A673 (cell line): ENCODE data around the gene TMEM255B. TPM values are rescaled to one million over a fixed set of nuclear protein-coding genes. Genes with fewer than 3 reads are reported as not detected.

Source experiments
- Bru-seq: library from RNA; stranded (reverse); fragments of 400-500 nt; gene quantifications from one replicate; lab custom pipeline; 2021; lab: Mats Ljungman, UMichigan
- BruChase-seq, 2 experiments: library from RNA; stranded (reverse); fragments of 400-500 nt; gene quantifications; one replicate each; lab custom pipeline; 2021; lab: Mats Ljungman, UMichigan
- BruUV-seq: library from RNA; stranded (reverse); fragments of 400-500 nt; replicated peaks from 2 replicates; lab custom pipeline; 2021; lab: Mats Ljungman, UMichigan
- CTCF ChIA-PET: fragments of 300-600 bp; sonication (Branson Sonifier 250); formaldehyde crosslinking; loops from one replicate; lab custom pipeline; 2022; ENCODE audit warnings: antibody characterized with exemption; lab: Charles Lee
- POLR2A ChIA-PET: fragments of 300-600 bp; sonication (Branson Sonifier 250); formaldehyde crosslinking; loops from one replicate; lab custom pipeline; 2022; ENCODE audit warnings: antibody characterized with exemption; ENCODE audit not compliant: low non-redundant PET; lab: Charles Lee
- DNase-seq: peaks from one replicate; pipeline ENCODE4 v3.0.0-alpha.2; 2015; ENCODE audit warnings: low spot score
- H3K27ac ChIP-seq: fragments of 200-600 bp; sonication (generic); 2 replicates; pipeline ENCODE4 v1.5.1; 2016; ENCODE audit warnings: mixed run types, low read depth, mild to moderate bottlenecking, mixed read lengths, antibody characterized with exemption, low read length; ENCODE audit not compliant: poor library complexity, severe bottlenecking
- H3K27me3 ChIP-seq: fragments of 200-600 bp; sonication (generic); replicated peaks from 2 replicates; pipeline ENCODE4 v1.6.1; 2017; ENCODE audit warnings: mixed run types, low read depth, mild to moderate bottlenecking, mixed read lengths, antibody characterized with exemption, low read length; ENCODE audit not compliant: insufficient read depth, poor library complexity
- H3K36me3 ChIP-seq: fragments of 200-600 bp; sonication (generic); 2 replicates; pipeline ENCODE4 v1.6.1; 2016; ENCODE audit warnings: mixed run types, mild to moderate bottlenecking, mixed read lengths, antibody characterized with exemption, low read length; ENCODE audit not compliant: insufficient read depth, poor library complexity, severe bottlenecking
- H3K4me1 ChIP-seq: fragments of 200-600 bp; sonication (generic); 2 replicates; pipeline ENCODE4 v1.6.1; 2017; ENCODE audit warnings: mixed run types, mild to moderate bottlenecking, mixed read lengths, antibody characterized with exemption, low read length; ENCODE audit not compliant: insufficient read depth, poor library complexity, severe bottlenecking
- H3K4me3 ChIP-seq: fragments of 200-600 bp; sonication (generic); 2 replicates; pipeline ENCODE4 v1.5.1; 2016; ENCODE audit warnings: low read depth, mixed run types, mild to moderate bottlenecking, mixed read lengths, low read length; ENCODE audit not compliant: poor library complexity, severe bottlenecking
- H3K9me3 ChIP-seq: fragments of 200-600 bp; sonication (generic); 2 replicates; pipeline ENCODE4 v1.6.1; 2016; ENCODE audit warnings: mixed run types, low read depth, mild to moderate bottlenecking, mixed read lengths, antibody characterized with exemption, low read length; ENCODE audit not compliant: poor library complexity, severe bottlenecking
- EZH2 ChIP-seq: fragments of 200-600 bp; sonication (generic); IDR thresholded peaks from 2 replicates; pipeline ENCODE4 v1.6.1; 2017; ENCODE audit warnings: borderline replicate concordance, low read depth, mild to moderate bottlenecking, mixed read lengths, antibody characterized with exemption, low read length; ENCODE audit not compliant: poor library complexity, severe bottlenecking
- intact Hi-C: fragments of 100-400 bp; cut with micrococcal nuclease; formaldehyde crosslinking; loops from one replicate; pipeline ENCODE4 v1.10.0; 2022; ENCODE audit not compliant: unreplicated experiment
- long read RNA-seq: library from polyadenylated mRNA; stranded (forward); transcript quantifications from one replicate; pipeline ENCODE4 v2.0.0, GENCODE V29; 2022
- total RNA-seq: library from RNA; stranded (reverse); gene quantifications from 2 replicates; pipeline ENCODE4 v1.2.3, GENCODE V29; 2021
- TF ChIP-seq, protein P1 (sequence below): fragments of 300-800, 200-600 bp; sonication (generic); conservative IDR thresholded peaks from 2 replicates; pipeline ENCODE4 v1.5.1; 2017; ENCODE audit warnings: low read depth, mild to moderate bottlenecking, antibody characterized with exemption, low read length, moderate library complexity, mixed read lengths

The TMEM255B gene
- total RNA-seq (0.06 and 0.15 TPM in 2 replicates), Bru-seq, nascent RNA (percentile 6 among the genes with signal in this experiment), BruChase-seq, experiment 1, labeled RNA remaining after a 2-hour chase (percentile 3 among the genes with signal in this experiment), BruChase-seq, experiment 2, labeled RNA remaining after a 6-hour chase (not detected)
- long read RNA-seq = 0 reads

DNA sequence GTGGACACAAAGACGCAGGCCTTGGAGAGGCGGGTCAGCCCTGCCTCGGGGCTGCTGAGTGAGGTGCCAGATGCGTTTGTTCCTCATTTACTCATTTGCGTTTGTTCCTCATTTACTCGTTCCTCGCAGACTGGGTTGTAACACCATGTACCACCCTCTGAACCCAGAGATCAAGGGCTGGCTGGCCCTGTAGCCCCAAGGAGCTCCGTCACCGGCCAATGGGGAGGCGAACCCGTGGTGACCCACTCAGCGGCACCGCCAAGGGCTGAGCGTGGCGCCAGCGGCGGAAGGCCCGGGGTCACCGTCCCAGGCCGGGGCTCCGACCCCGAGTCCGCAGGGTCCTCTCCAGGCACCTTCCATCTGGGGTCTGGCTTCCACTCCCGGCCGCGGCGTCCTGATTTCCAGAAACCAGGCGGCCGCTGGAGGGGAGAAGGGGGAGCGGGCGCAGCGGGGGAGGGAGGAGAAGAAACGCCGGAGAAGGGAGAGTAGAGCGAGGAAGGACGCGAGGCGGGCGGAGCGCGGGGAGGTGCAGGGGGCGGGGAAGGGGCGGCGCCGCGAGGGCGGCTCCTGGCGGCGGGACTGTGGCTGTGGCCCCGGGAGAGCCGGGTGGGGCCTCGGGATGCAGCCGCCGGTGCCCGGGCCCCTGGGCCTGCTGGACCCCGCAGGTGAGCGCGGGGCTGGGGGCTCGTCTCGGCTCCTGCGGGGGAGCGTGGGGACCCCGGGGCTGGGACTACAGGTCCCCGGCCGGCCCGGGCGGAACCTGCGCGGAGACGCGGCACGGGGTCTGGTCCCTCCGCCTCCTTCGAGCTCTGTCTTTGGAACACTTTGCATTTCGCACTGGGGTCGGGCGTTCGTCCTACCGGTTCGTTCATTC is at the start of gene TMEM255B:
Gene TMEM255B (plus strand): TSS at position 576 of the 874 bp plus-strand sequence. CDS start 44 bp downstream, at position 620.
- DNase-seq = peak; percentile 72
- POLR2A ChIA-PET = no interaction called here

DNA sequence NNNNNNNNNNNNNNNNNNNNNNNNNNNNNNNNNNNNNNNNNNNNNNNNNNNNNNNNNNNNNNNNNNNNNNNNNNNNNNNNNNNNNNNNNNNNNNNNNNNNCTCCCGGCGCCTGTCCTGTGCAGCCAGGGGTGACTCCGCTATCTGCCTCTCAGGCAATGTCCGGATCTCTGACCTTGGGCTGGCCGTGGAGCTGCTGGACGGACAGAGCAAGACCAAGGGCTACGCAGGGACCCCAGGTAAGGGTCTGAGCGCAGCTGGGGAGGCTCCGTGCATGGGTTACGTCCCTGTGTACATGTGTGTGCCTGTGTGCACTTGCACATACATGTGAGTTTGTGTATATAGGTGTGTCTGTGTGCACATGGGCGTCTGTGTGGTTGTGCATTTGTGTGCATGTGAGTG is 36.1 kb upstream of the TMEM255B start:
- no peaks in the 10 kb centered on the region for H3K27me3 ChIP-seq
- TF ChIP-seq EZH2 = no peak
- TF ChIP-seq, protein P1, sequence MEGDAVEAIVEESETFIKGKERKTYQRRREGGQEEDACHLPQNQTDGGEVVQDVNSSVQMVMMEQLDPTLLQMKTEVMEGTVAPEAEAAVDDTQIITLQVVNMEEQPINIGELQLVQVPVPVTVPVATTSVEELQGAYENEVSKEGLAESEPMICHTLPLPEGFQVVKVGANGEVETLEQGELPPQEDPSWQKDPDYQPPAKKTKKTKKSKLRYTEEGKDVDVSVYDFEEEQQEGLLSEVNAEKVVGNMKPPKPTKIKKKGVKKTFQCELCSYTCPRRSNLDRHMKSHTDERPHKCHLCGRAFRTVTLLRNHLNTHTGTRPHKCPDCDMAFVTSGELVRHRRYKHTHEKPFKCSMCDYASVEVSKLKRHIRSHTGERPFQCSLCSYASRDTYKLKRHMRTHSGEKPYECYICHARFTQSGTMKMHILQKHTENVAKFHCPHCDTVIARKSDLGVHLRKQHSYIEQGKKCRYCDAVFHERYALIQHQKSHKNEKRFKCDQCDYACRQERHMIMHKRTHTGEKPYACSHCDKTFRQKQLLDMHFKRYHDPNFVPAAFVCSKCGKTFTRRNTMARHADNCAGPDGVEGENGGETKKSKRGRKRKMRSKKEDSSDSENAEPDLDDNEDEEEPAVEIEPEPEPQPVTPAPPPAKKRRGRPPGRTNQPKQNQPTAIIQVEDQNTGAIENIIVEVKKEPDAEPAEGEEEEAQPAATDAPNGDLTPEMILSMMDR = no peak
- BruUV-seq = no TSS peak
- POLR2A ChIA-PET = no interaction called here
- H3K27ac ChIP-seq = no peak overlapping the region
- H3K36me3 ChIP-seq = no peaks in the 10 kb centered on the region
- H3K9me3 ChIP-seq = no peaks in the 10 kb centered on the region
- intact Hi-C loops = no loop called here
- H3K4me3 ChIP-seq = no peak overlapping the region
- H3K4me1 ChIP-seq = no peaks in the 10 kb centered on the region
- CTCF ChIA-PET = no interaction called here
- DNase-seq = no peak

More for the DNA sequence above, at the start of gene TMEM255B:
- H3K27me3 ChIP-seq = peaks cover 47% of the 10 kb centered on the region
- no peaks in the 10 kb centered on the region for H3K4me1 ChIP-seq
- peak within 1 kb of the TSS; percentile 54 for H3K4me3 ChIP-seq
- CTCF ChIA-PET = no interaction called here
- no peaks in the 10 kb centered on the region for H3K36me3 ChIP-seq
- H3K27ac ChIP-seq = no peak within 1 kb of the TSS
- no peaks in the 10 kb centered on the region for H3K9me3 ChIP-seq
- no TSS peak for BruUV-seq
- intact Hi-C loops = no loop called here
- no peak for TF ChIP-seq EZH2
- TF ChIP-seq, protein P1 = no peak; the same call in 1 of the 2 replicates

DNA sequence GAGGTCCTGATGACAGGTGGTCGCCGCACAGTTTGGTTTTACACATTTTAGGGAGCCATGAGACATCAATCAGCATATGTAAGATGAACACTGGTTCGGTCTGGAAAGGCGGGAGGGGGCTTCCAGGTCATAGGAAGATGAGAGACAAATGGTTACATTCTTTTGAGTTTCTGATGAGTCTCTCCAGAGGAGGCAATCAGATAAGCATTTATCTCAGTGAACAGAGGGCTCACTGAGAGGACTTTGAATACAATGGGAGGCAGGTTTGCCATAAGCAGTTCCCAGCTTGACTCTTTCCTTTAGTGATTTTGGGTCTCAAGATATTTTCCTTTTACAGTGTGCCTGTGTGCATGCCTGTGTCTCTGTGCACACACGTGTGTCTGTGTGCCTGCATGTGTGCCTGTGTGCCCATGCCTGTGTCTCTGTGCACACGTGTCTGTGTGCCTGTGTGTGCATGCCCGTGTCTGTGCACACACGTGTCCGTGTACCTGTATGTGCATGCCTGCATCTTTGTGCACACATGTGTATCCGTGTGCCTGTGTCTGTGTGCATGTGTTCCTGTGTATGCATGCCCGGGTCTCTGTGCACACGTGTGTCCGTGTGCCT is 35.5 kb upstream of the TMEM255B start:
- POLR2A ChIA-PET = no interaction called here
- CTCF ChIA-PET = no interaction called here
- Histone ChIP-seq H3K27ac (no peak overlapping the region), H3K27me3 (no peaks in the 10 kb centered on the region), H3K4me1 (no peaks in the 10 kb centered on the region), H3K4me3 (no peak overlapping the region), H3K36me3 (no peaks in the 10 kb centered on the region), H3K9me3 (no peaks in the 10 kb centered on the region)
- intact Hi-C loops = no loop called here
- peak; percentile 35 for DNase-seq
- no TSS peak for BruUV-seq
- no peak for TF ChIP-seq EZH2
- TF ChIP-seq, protein P1 = no peak
